AG09309 (cell line): Measurements from ENCODE around the gene TRIM3.

Experiments
- DNase-seq: peaks from one replicate; pipeline ENCODE4 v3.0.0-alpha.2; 2010; ENCODE audit warnings: low read depth
- H3K4me3 ChIP-seq: 2 replicates; pipeline ENCODE4 v1.5.1; 2011; ENCODE audit warnings: mild to moderate bottlenecking, low read depth, low read length, moderate library complexity; ENCODE audit not compliant: control insufficient read depth
- TF ChIP-seq, protein P1 (sequence below): IDR thresholded peaks from 2 replicates; pipeline ENCODE4 v1.5.1; 2011; ENCODE audit warnings: mild to moderate bottlenecking, low read depth, low read length, inconsistent platforms; ENCODE audit not compliant: insufficient read depth, control insufficient read depth; ENCODE audit errors: missing control alignments

TRIM3 gene

DNA sequence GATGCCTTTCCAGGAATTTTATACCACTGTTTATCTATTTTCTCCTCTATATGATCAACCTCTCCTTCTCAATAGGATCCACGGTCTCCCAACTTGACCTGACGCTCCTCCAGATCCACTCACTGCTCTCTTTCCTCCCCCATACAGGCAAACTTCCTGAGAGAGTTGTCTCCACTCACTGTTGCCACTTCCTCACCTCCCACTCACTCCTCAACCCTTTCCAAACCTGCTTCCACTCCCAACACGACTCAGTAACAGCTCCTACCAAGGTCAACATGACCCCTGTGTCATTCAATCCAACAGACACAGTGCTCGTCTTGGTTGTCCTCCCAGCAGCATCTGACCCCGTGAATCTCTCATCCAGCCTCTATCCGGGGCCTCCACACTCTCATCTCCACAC is 57.9 kb downstream of the TRIM3 start:
- no peak overlapping the region for H3K4me3 ChIP-seq
- TF ChIP-seq, protein P1, sequence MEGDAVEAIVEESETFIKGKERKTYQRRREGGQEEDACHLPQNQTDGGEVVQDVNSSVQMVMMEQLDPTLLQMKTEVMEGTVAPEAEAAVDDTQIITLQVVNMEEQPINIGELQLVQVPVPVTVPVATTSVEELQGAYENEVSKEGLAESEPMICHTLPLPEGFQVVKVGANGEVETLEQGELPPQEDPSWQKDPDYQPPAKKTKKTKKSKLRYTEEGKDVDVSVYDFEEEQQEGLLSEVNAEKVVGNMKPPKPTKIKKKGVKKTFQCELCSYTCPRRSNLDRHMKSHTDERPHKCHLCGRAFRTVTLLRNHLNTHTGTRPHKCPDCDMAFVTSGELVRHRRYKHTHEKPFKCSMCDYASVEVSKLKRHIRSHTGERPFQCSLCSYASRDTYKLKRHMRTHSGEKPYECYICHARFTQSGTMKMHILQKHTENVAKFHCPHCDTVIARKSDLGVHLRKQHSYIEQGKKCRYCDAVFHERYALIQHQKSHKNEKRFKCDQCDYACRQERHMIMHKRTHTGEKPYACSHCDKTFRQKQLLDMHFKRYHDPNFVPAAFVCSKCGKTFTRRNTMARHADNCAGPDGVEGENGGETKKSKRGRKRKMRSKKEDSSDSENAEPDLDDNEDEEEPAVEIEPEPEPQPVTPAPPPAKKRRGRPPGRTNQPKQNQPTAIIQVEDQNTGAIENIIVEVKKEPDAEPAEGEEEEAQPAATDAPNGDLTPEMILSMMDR = no peak
- DNase-seq = no peak

DNA sequence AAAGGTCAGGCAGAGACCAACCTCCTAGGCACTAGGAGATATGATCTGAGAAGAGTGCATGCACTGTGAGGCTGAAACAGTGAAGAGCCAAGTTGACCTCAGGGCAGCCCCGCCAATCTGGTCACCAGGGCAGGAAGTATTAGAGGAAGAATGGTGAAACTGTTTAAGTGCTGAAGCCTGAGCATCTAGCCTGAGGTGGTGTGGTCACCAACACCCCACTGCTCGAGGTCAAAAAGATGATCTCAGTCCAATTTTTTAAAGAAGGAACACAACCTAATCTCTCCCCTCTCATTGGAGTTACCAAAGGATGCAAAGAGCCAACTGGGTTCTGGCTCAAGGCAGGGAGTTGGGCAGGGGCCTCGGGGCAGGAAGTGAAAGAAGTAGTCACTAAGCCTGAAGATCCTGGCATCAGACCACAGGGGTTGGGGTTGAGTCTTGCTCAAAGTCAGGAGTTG is 58.8 kb downstream of the TRIM3 start:
- TF ChIP-seq, protein P1 = no peak
- H3K4me3 ChIP-seq = no peak overlapping the region
- no peak for DNase-seq

DNA sequence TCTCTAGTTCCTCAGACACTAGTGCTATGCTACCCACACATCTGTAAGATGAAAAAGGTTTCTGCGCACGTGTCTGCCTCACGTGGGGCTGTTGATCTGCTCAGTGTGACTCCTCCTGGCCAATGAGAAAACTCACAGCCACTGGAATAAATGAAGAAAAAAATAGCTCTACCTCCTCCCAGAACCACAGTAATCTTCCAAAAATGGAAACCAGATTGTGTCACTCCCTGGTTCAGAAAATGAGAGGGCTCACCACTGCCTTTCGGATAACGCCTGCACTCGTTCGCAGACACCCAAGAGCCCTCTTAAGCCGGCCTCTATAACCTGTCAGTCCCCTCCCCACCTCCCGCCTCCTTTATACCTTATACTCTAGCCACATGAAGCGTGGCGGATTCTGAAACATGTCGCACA is 59.9 kb downstream of the TRIM3 start:
- DNase-seq = no peak
- TF ChIP-seq, protein P1 = no peak
- no peak overlapping the region for H3K4me3 ChIP-seq

DNA sequence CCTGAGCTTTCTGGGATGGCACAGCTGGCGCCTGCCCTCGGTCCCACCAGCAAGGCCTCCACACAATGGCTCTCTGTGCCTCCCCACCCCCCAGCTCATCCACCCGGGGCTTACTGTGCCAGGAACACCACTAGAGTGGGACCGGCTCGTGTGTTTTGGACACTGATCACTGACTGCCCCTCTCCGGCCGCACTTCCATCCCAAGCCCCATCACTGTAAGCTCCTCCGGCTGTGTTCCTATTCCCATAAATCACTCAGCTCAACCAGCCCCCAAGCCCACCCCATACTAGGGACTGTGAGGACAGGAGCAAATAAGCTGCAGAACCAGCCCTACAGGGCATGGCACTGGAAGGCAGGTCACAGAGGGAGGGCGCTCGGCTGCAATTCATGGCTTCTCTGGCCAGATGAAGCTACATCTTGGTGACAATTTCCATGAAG is 62.1 kb downstream of the TRIM3 start:
- TF ChIP-seq, protein P1 = no peak
- DNase-seq = no peak
- no peak overlapping the region for H3K4me3 ChIP-seq

DNA sequence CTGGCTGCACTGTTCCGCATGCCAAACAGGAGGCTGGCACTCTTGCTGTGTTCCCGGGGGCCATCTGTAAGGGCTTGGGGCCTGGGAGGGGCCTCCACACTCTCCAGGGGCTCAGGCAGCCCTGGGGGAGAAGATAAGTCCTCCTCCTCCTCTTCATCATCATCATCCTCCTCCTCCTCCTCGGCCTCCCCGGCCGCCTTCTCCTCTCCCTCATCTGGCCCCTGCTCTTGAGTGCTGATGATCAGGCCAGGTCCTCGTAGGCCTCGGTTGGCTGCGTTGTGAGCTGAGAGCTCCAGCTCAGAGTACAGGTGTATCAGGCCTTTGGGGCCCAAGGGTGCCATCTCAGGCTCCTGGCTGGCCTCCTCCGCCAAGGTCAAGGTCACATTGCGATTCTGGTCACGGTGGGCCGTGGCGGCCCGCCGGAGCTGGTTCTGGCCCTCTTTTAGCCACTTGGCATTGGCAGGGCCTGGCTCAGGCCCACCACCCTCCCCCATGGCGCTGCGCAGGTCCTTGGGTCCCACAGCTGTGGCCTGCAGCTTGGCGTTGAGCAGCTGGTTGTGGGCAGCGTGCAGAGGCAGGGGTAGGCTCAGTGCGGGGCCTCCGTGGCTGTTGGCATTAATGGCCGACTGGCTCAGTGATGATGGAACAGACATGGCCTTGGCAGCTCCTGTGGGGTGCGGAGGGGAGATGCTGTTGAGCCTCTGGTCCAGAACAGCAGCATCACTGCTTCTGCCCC is 62.9 kb downstream of the TRIM3 start:
- TF ChIP-seq, protein P1 = no peak
- DNase-seq = no peak
- H3K4me3 ChIP-seq = no peak overlapping the region

DNA sequence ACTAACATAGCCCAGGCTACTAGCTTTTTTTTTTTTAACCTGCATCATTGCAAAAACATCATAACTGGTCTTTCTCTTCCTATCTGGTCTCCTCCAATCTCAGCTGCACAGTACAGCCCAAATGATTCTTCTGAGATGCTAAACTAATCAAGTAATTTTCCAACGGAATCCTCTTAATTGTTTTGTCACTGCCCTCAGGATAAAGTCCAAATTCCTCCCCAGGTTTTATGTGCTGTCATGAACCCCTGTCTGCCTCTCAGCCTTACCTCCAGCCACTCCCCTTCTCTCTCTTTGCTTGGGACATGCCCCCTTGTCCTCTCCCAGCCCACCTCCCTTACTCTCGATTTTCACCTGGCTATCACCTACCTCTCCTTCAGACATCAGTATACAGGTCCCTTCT is 67.4 kb downstream of the TRIM3 start:
- TF ChIP-seq, protein P1 = no peak
- H3K4me3 ChIP-seq = no peak overlapping the region
- DNase-seq = no peak
